Liver (tissue), 3 donors: Measurements from ENCODE around the gene GTPBP6.

Experiments
- EGR1 ChIP-seq, 2 donors: IDR thresholded peaks; 2 replicates each; pipeline ENCODE4 v1.6.1; 2016 to 2018; ENCODE audit warnings: antibody characterized with exemption in 2 of 2, low read depth in 2 of 2
- TAF1 ChIP-seq: conservative IDR thresholded peaks from 2 replicates; pipeline ENCODE4 v1.6.1; 2016; ENCODE audit warnings: antibody characterized with exemption, mild to moderate bottlenecking
- TF ChIP-seq, protein P1 (sequence below): fragments of 150-350 bp; IDR thresholded peaks from 2 replicates; pipeline ENCODE4 v1.5.1; 2017; ENCODE audit warnings: improper control_type of control experiment, low read depth, low read length; ENCODE audit not compliant: missing input control
- donor health status: healthy.
- donor health status: healthy.

DNA sequence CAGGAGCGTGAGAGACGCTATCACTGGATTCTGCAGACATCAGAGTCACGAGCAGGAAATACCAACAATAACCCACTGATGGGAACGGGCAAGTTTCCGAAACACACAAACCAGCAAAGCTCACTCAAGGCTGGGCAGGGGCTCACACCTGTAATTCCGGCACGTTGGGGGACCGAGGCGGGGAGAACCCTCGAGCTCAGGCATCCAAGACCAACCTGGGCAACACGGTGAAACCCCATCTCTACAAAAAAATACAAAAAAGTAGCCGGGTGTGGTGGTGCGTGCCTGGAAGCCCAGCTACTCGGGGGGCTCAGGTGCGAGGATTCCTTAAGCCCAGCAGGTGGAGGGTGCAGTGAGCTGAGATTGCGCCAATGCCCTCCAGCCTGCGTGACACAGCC, 17.2 kb upstream of the GTPBP6 start:
- TF ChIP-seq, protein P1, sequence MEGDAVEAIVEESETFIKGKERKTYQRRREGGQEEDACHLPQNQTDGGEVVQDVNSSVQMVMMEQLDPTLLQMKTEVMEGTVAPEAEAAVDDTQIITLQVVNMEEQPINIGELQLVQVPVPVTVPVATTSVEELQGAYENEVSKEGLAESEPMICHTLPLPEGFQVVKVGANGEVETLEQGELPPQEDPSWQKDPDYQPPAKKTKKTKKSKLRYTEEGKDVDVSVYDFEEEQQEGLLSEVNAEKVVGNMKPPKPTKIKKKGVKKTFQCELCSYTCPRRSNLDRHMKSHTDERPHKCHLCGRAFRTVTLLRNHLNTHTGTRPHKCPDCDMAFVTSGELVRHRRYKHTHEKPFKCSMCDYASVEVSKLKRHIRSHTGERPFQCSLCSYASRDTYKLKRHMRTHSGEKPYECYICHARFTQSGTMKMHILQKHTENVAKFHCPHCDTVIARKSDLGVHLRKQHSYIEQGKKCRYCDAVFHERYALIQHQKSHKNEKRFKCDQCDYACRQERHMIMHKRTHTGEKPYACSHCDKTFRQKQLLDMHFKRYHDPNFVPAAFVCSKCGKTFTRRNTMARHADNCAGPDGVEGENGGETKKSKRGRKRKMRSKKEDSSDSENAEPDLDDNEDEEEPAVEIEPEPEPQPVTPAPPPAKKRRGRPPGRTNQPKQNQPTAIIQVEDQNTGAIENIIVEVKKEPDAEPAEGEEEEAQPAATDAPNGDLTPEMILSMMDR, result no peak
- no peak for TF ChIP-seq TAF1
- no peak for TF ChIP-seq EGR1 (IDR thresholded peaks at IDR 0.05; ENCODE audit: low read depth in 2 of 2)
